ENCODE data around the gene NAPG.

DNA sequence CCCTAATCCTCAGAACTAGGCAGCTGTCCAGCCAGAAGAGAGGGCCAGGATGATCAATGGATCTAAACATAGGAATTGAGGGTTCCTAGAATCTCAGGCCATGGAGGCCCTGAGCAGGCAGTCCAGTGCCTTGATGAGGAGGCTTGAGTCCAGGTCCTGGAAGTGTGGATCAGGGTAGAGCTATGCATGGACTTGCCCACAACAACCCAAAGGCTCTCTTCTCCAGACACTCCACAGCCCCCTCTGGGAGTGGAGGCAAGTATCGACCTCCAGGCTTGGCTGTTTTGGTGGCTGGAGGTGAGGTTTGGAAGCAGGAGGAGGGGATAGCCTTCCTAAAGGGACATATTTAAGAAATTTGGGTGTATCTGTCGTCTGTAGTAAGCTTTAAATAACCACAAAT is 45.7 kb downstream of the NAPG start:
- TF ChIP-seq POLR2A (IDR thresholded peaks at IDR 0.05) = no peak
- TF ChIP-seq, protein P1, sequence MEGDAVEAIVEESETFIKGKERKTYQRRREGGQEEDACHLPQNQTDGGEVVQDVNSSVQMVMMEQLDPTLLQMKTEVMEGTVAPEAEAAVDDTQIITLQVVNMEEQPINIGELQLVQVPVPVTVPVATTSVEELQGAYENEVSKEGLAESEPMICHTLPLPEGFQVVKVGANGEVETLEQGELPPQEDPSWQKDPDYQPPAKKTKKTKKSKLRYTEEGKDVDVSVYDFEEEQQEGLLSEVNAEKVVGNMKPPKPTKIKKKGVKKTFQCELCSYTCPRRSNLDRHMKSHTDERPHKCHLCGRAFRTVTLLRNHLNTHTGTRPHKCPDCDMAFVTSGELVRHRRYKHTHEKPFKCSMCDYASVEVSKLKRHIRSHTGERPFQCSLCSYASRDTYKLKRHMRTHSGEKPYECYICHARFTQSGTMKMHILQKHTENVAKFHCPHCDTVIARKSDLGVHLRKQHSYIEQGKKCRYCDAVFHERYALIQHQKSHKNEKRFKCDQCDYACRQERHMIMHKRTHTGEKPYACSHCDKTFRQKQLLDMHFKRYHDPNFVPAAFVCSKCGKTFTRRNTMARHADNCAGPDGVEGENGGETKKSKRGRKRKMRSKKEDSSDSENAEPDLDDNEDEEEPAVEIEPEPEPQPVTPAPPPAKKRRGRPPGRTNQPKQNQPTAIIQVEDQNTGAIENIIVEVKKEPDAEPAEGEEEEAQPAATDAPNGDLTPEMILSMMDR (IDR thresholded peaks at IDR 0.05) = no peak
